MM.1S (cell line): ENCODE results near the gene ADIPOR1.
A peak's percentile ranks its signal among the peaks of the same experiment; 100 is the strongest.

ENCODE experiments used
- DNase-seq: peaks from one replicate; pipeline ENCODE4 v3.0.0-alpha.2; 2015
- H2AFZ ChIP-seq: fragments of 300-600 bp; sonication (generic); 2 replicates; pipeline ENCODE4 v1.6.0; 2016; ENCODE audit warnings: antibody characterized with exemption, low read length
- H3F3A ChIP-seq: fragments of 300-600 bp; sonication (generic); 2 replicates; pipeline ENCODE4 v1.6.1; 2016; ENCODE audit warnings: mild to moderate bottlenecking, antibody characterized with exemption, low read length, moderate library complexity, mixed read lengths; ENCODE audit not compliant: insufficient read depth
- H3K27ac ChIP-seq: fragments of 300-600 bp; sonication (generic); 2 replicates; pipeline ENCODE4 v1.5.1; 2016; ENCODE audit warnings: mild to moderate bottlenecking, low read length
- H3K27me3 ChIP-seq: fragments of 300-600 bp; sonication (generic); replicated peaks from 2 replicates; pipeline ENCODE4 v1.6.0; 2016; ENCODE audit warnings: low read length; ENCODE audit not compliant: insufficient read depth
- H3K36me3 ChIP-seq: fragments of 300-600 bp; sonication (generic); replicated peaks from 2 replicates; pipeline ENCODE4 v1.6.1; 2016; ENCODE audit warnings: mild to moderate bottlenecking, low read length, mixed read lengths; ENCODE audit not compliant: insufficient read depth
- H3K4me1 ChIP-seq: fragments of 300-600 bp; sonication (generic); 2 replicates; pipeline ENCODE4 v1.6.1; 2016; ENCODE audit warnings: low read length, mixed read lengths
- H3K4me2 ChIP-seq: fragments of 300-600 bp; sonication (generic); 2 replicates; pipeline ENCODE4 v1.6.0; 2016; ENCODE audit warnings: low read depth, low read length
- H3K4me3 ChIP-seq: fragments of 300-600 bp; sonication (generic); 2 replicates; pipeline ENCODE4 v1.5.1; 2016; ENCODE audit warnings: low read length, mixed read lengths
- H3K79me2 ChIP-seq: fragments of 300-600 bp; sonication (generic); 2 replicates; pipeline ENCODE4 v1.6.1; 2016; ENCODE audit warnings: mixed run types, low read length, mixed read lengths
- H3K9ac ChIP-seq: fragments of 300-600 bp; sonication (generic); 2 replicates; pipeline ENCODE4 v1.6.1; 2016; ENCODE audit warnings: low read length, mixed read lengths
- H3K9me2 ChIP-seq: fragments of 300-600 bp; sonication (generic); replicated peaks from 2 replicates; pipeline ENCODE4 v1.6.1; 2016; ENCODE audit warnings: mild to moderate bottlenecking, low read length, mixed read lengths; ENCODE audit not compliant: insufficient read depth
- H3K9me3 ChIP-seq: fragments of 300-600 bp; sonication (generic); replicated peaks from 2 replicates; pipeline ENCODE4 v1.6.1; 2016; ENCODE audit warnings: mild to moderate bottlenecking, low read length, mixed read lengths; ENCODE audit not compliant: insufficient read depth
- H4K20me1 ChIP-seq: fragments of 300-600 bp; sonication (generic); 2 replicates; pipeline ENCODE4 v1.6.1; 2016; ENCODE audit warnings: mild to moderate bottlenecking, low read length, moderate library complexity, mixed read lengths; ENCODE audit not compliant: insufficient read depth
- EZH2 ChIP-seq: fragments of 300-600 bp; sonication (generic); optimal IDR thresholded peaks from 2 replicates; pipeline ENCODE3; 2017; ENCODE audit warnings: low read depth, mild to moderate bottlenecking, antibody characterized with exemption, low read length, mixed read lengths
- EZH2phosphoT487 ChIP-seq: fragments of 300-600 bp; sonication (generic); IDR thresholded peaks from 2 replicates; pipeline ENCODE4 v1.6.1; 2018; ENCODE audit warnings: antibody characterized with exemption, low read length
- TF ChIP-seq, protein P1 (sequence below): fragments of 300-600 bp; sonication (generic); IDR thresholded peaks from 2 replicates; pipeline ENCODE4 v1.5.1; 2016; ENCODE audit warnings: antibody characterized with exemption, low read length, mixed read lengths

Gene ADIPOR1

DNA sequence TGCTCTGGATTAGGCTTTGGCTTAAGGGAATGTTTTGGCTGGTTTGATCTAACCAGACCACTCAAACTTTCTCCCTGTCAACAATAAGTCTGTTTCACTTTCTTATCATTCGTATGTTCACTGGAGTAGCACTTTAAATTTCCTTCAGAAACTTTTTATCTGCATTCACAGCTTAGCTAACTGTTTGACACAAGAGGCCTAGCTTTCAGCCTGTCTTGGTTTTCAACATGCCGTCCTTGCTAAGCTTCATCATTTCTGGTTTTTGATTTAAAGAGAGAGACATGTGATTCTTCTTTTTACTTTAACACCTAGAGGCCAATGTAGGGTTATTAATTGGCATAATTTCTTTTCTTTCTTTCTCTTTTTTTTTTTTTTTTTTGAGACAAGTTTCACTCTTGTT lies 23.8 kb upstream of the ADIPOR1 start:
- no peak overlapping the region for H3K9ac ChIP-seq
- H3K9me2 ChIP-seq: no peaks in the 10 kb centered on the region
- H3K4me1 ChIP-seq: no peaks in the 10 kb centered on the region
- H3K4me3 ChIP-seq: no peak overlapping the region
- no peaks in the 10 kb centered on the region for H3K9me3 ChIP-seq
- peak overlapping the region; percentile 22; the same call in 1 of the 2 replicates for H2AFZ ChIP-seq
- H3K36me3 ChIP-seq: no peaks in the 10 kb centered on the region
- H3K4me2 ChIP-seq: no peak overlapping the region
- H4K20me1 ChIP-seq: no peaks in the 10 kb centered on the region
- no peak overlapping the region for H3K27ac ChIP-seq
- no peaks in the 10 kb centered on the region for H3K27me3 ChIP-seq
- no peaks in the 10 kb centered on the region for H3K79me2 ChIP-seq
- TF ChIP-seq EZH2phosphoT487 (no peak), EZH2 (no peak)
- TF ChIP-seq, protein P1, sequence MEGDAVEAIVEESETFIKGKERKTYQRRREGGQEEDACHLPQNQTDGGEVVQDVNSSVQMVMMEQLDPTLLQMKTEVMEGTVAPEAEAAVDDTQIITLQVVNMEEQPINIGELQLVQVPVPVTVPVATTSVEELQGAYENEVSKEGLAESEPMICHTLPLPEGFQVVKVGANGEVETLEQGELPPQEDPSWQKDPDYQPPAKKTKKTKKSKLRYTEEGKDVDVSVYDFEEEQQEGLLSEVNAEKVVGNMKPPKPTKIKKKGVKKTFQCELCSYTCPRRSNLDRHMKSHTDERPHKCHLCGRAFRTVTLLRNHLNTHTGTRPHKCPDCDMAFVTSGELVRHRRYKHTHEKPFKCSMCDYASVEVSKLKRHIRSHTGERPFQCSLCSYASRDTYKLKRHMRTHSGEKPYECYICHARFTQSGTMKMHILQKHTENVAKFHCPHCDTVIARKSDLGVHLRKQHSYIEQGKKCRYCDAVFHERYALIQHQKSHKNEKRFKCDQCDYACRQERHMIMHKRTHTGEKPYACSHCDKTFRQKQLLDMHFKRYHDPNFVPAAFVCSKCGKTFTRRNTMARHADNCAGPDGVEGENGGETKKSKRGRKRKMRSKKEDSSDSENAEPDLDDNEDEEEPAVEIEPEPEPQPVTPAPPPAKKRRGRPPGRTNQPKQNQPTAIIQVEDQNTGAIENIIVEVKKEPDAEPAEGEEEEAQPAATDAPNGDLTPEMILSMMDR: no peak
- H3F3A ChIP-seq: no peaks in the 10 kb centered on the region
- DNase-seq: no peak

DNA sequence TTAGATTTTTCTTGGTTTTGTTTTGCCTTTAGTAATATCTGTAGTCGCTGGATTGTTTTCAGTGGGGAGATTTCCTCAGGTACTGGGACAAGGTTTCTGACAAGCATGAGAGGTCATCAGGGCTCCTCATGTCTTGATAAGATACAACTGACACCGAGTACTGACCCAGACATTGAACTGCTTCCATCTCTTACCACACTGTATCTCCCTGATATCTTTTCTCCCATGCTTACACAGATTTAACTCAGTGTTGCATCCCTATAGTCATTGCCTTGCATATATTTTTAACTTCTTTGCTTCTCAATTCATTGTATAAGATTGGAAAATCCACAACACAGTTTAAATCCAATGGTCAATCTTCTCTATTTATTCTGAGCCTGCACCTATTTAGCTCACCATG lies 21.3 kb upstream of the ADIPOR1 start:
- Histone ChIP-seq H3K9me3 (no peaks in the 10 kb centered on the region), H3F3A (no peaks in the 10 kb centered on the region), H3K9ac (no peak overlapping the region), H3K4me3 (no peak overlapping the region), H2AFZ (no peak overlapping the region), H3K36me3 (no peaks in the 10 kb centered on the region), H3K4me2 (no peak overlapping the region), H3K4me1 (no peaks in the 10 kb centered on the region), H3K79me2 (no peaks in the 10 kb centered on the region), H3K9me2 (no peaks in the 10 kb centered on the region), H4K20me1 (no peaks in the 10 kb centered on the region), H3K27me3 (no peaks in the 10 kb centered on the region), H3K27ac (no peak overlapping the region)
- TF ChIP-seq EZH2 (no peak), EZH2phosphoT487 (no peak)
- TF ChIP-seq, protein P1: no peak
- no peak for DNase-seq

DNA sequence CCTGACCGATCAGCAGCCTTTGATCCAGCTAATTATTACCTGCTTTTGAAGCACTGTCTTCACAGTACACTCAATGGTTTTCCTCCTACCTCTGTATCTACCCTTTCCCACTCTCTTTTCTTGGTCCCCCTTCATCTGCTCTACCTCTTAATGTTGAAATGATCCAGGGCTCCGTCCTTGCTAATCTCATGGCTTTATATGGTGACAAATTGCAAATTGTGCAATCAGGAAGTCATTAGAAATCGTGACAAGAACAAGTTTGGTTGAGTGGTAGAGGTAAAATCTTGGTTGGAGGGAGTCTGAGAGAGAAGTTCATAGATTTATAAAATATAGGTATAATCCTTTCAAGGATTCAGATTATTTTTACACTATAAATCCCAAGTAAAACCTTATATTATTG lies 18.5 kb upstream of the ADIPOR1 start:
- H2AFZ ChIP-seq: no peak overlapping the region
- H3K4me2 ChIP-seq: no peak overlapping the region
- H3K27ac ChIP-seq: no peak overlapping the region
- no peak for TF ChIP-seq EZH2
- TF ChIP-seq, protein P1: no peak
- DNase-seq: no peak
- H3K79me2 ChIP-seq: no peaks in the 10 kb centered on the region
- H3K27me3 ChIP-seq: no peaks in the 10 kb centered on the region
- no peaks in the 10 kb centered on the region for H3F3A ChIP-seq
- no peaks in the 10 kb centered on the region for H3K9me2 ChIP-seq
- no peaks in the 10 kb centered on the region for H4K20me1 ChIP-seq
- H3K36me3 ChIP-seq: no peaks in the 10 kb centered on the region
- H3K4me3 ChIP-seq: no peak overlapping the region
- H3K9me3 ChIP-seq: no peaks in the 10 kb centered on the region
- H3K9ac ChIP-seq: no peak overlapping the region
- H3K4me1 ChIP-seq: no peaks in the 10 kb centered on the region

DNA sequence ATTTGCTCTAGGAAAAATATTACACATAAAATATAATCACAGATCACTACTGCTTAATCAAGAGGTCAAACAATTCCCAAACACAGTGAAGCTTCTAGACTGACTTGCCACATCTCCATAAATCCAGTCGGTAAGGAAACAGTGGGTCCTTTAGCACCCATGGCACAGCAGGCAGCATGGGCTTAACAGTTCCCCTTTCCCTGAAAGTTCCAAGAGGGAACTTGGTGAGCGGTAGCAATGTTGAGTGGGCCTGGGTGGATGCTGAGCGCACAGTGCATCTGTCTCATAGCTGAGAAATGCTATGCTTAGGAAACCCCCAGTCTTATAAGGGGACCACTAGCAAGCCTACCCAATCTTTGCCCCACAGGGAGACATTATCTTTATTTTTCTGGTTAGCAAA lies 16.7 kb upstream of the ADIPOR1 start:
- DNase-seq: no peak
- H2AFZ ChIP-seq: no peak overlapping the region
- H3F3A ChIP-seq: no peaks in the 10 kb centered on the region
- no peaks in the 10 kb centered on the region for H3K27me3 ChIP-seq
- no peak overlapping the region for H3K4me3 ChIP-seq
- H3K4me1 ChIP-seq: no peaks in the 10 kb centered on the region
- H3K4me2 ChIP-seq: no peak overlapping the region
- H4K20me1 ChIP-seq: no peaks in the 10 kb centered on the region
- no peaks in the 10 kb centered on the region for H3K79me2 ChIP-seq
- H3K9me2 ChIP-seq: no peaks in the 10 kb centered on the region
- no peaks in the 10 kb centered on the region for H3K9me3 ChIP-seq
- no peak overlapping the region for H3K27ac ChIP-seq
- H3K9ac ChIP-seq: no peak overlapping the region
- TF ChIP-seq EZH2: no peak
- TF ChIP-seq, protein P1: no peak
- TF ChIP-seq EZH2phosphoT487: no peak
- no peaks in the 10 kb centered on the region for H3K36me3 ChIP-seq
